Left lobe of liver (tissue), 1 donor: Measurements from ENCODE around the gene ZNF597. TPM values are rescaled to one million over a fixed set of nuclear protein-coding genes. Genes with fewer than 3 reads are reported as not detected.

ENCODE experiments used
- total RNA-seq: library from RNA; stranded (reverse); gene quantifications from one replicate; pipeline ENCODE4 v1.2.1, GENCODE V29; 2021
- donor health status: DM: no; HTN: yes; CAD: no.

The ZNF597 gene
- total RNA-seq, 1 donor from 2014 or later: 0.91 TPM

Other genes with a start within 250 kb of the ZNF597 start
- gene ZNF200, start 208.3 kb downstream of the ZNF597 start, total RNA-seq: 2.2 TPM
- gene MEFV, start 186.9 kb downstream of the ZNF597 start, total RNA-seq: 0.88 TPM
- 8.4 TPM for gene ZNF263, start 160.0 kb downstream of the ZNF597 start, total RNA-seq
- gene TIGD7, start 138.1 kb downstream of the ZNF597 start, total RNA-seq: 1.6 TPM
- gene ZNF75A, start 138.0 kb downstream of the ZNF597 start, total RNA-seq: 10.2 TPM
- gene OR2C1, start 87.6 kb downstream of the ZNF597 start, total RNA-seq: not detected
- 5.6 TPM for gene ZSCAN32, start 42.5 kb downstream of the ZNF597 start, total RNA-seq
- 4.2 TPM for gene ZNF174, start 42.3 kb downstream of the ZNF597 start, total RNA-seq
- gene NAA60, start 176 bp upstream of the ZNF597 start, total RNA-seq: 39.5 TPM
- gene C16orf90, start 52.0 kb upstream of the ZNF597 start, total RNA-seq: not detected
- 6.8 TPM for gene CLUAP1, start 57.5 kb upstream of the ZNF597 start, total RNA-seq
- 0.81 TPM for gene NLRC3, start 133.9 kb upstream of the ZNF597 start, total RNA-seq
- 2.8 TPM for gene SLX4, start 168.1 kb upstream of the ZNF597 start, total RNA-seq
- gene DNASE1, start 211.2 kb upstream of the ZNF597 start, total RNA-seq: 4.6 TPM